SJCRH30 (cell line): Measurements from ENCODE around the gene KLF15. TPM values are rescaled to one million over a fixed set of nuclear protein-coding genes. Genes with fewer than 3 reads are reported as not detected.
"Not testable (repeated sequence)": the region's sequence is repeated elsewhere in the genome, so short reads cannot be mapped to it uniquely, and the experiment has no call there.

ENCODE experiments used
- DNase-seq, 2 experiments: peaks; one replicate each; pipeline ENCODE4 v3.0.0-alpha.2; 2015 to 2020
- H3K27ac ChIP-seq: fragments of 250-450 bp; sonication (Bioruptor Pico); 2 replicates; pipeline ENCODE4 v1.5.1; 2020; ENCODE audit warnings: mild to moderate bottlenecking, moderate library complexity
- H3K27me3 ChIP-seq: fragments of 250-450 bp; sonication (Bioruptor Pico); 2 replicates; pipeline ENCODE4 v1.5.1; 2020; ENCODE audit warnings: mild to moderate bottlenecking, moderate library complexity
- H3K36me3 ChIP-seq: fragments of 250-450 bp; sonication (Bioruptor Pico); 2 replicates; pipeline ENCODE4 v1.5.1; 2020; ENCODE audit warnings: mild to moderate bottlenecking, moderate library complexity
- H3K4me1 ChIP-seq: fragments of 250-450 bp; sonication (Bioruptor Pico); 2 replicates; pipeline ENCODE4 v1.5.1; 2020; ENCODE audit warnings: mild to moderate bottlenecking, moderate library complexity
- H3K4me3 ChIP-seq: fragments of 250-450 bp; sonication (Bioruptor Pico); 2 replicates; pipeline ENCODE4 v1.5.1; 2020; ENCODE audit warnings: mild to moderate bottlenecking, moderate library complexity
- H3K9me3 ChIP-seq: fragments of 250-450 bp; sonication (Bioruptor Pico); replicated peaks from 2 replicates; pipeline ENCODE4 v1.5.1; 2020; ENCODE audit warnings: mild to moderate bottlenecking, moderate library complexity
- total RNA-seq: library from RNA; depleted of rRNA; stranded (reverse); fragments of >200 nt; shearing (Covaris generic); gene quantifications from 2 replicates; pipeline ENCODE4 v1.2.3, GENCODE V29; 2014

KLF15 gene
- total RNA-seq, 1 experiment from 2014 or later = 3.3 TPM

GRCh38 chr3:126340596-126340942, 16.6 kb downstream of the KLF15 start:
- no peaks in the 10 kb centered on the region for H3K27me3 ChIP-seq
- no peaks in the 10 kb centered on the region for H3K9me3 ChIP-seq
- no peaks in the 10 kb centered on the region for H3K36me3 ChIP-seq
- H3K4me1 ChIP-seq = no peaks in the 10 kb centered on the region
- H3K27ac ChIP-seq = no peak overlapping the region
- no peak overlapping the region for H3K4me3 ChIP-seq
- no peak for DNase-seq

DNA sequence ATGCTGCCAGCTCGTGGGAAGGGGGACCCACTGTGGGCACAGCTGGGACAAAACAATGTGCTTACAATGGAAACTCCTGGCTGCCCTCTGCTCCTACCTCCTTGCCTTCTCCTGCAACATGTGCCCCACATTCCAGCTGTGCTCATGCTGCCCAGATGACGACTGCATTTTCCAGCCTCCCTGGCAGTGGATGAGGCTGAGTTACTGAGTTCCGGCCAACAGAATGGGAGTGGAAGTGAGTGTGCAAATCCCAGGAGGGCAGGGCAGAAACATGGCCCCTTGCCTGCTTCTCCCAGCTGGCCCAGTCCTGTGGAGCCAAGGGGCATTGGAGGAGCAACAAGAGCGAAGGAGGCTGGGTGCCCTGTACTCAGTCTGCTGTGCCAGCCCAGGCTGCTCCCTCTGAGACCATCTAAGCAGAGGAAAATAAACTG, 17.1 kb downstream of the KLF15 start:
- Histone ChIP-seq H3K27ac (no peak overlapping the region), H3K4me3 (no peak overlapping the region), H3K9me3 (no peaks in the 10 kb centered on the region), H3K36me3 (no peaks in the 10 kb centered on the region), H3K27me3 (no peaks in the 10 kb centered on the region), H3K4me1 (no peaks in the 10 kb centered on the region)
- no peak for DNase-seq

- Histone ChIP-seq H3K27ac (no peak overlapping the region), H3K27me3 (no peaks in the 10 kb centered on the region), H3K36me3 (no peaks in the 10 kb centered on the region), H3K4me1 (no peaks in the 10 kb centered on the region), H3K4me3 (no peak overlapping the region), H3K9me3 (no peaks in the 10 kb centered on the region)
- no peak for DNase-seq
Observed at GRCh38 chr3:126339466-126339865, 17.7 kb downstream of the KLF15 start.

- no peaks in the 10 kb centered on the region for H3K27me3 ChIP-seq
- H3K4me1 ChIP-seq = no peaks in the 10 kb centered on the region
- no peak overlapping the region for H3K27ac ChIP-seq
- no peaks in the 10 kb centered on the region for H3K36me3 ChIP-seq
- no peak overlapping the region for H3K4me3 ChIP-seq
- H3K9me3 ChIP-seq = no peaks in the 10 kb centered on the region
- no peak for DNase-seq
Observed at GRCh38 chr3:126338790-126339288, 18.4 kb downstream of the KLF15 start.

GRCh38 chr3:126337980-126338651, 19.1 kb downstream of the KLF15 start:
- H3K27ac ChIP-seq = no peak overlapping the region
- no peaks in the 10 kb centered on the region for H3K27me3 ChIP-seq
- DNase-seq = no peak
- no peaks in the 10 kb centered on the region for H3K9me3 ChIP-seq
- H3K4me3 ChIP-seq = no peak overlapping the region
- no peaks in the 10 kb centered on the region for H3K36me3 ChIP-seq
- no peaks in the 10 kb centered on the region for H3K4me1 ChIP-seq

DNA sequence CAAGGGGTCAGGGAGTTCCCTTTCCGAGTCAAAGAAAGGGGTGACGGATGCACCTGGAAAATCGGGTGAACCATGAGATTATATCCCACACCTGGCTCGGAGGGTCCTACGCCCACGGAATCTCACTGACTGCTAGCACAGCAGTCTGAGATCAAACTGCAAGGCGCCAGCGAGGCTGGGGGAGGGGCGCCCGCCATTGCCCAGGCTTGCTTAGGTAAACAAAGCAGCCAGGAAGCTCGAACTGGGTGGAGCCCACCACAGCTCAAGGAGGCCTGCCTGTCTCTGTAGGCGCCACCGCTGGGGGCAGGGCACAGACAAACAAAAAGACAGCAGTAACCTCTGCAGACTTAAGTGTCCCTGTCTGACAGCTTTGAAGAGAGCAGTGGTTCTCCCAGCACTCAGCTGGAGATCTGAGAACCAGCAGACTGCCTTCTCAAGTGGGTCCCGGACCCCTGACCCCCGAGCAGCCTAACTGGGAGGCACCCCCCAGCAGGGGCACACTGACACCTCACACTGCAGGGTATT, 25.3 kb downstream of the KLF15 start:
- H3K4me1 ChIP-seq, H3K36me3 ChIP-seq, H3K27me3 ChIP-seq, H3K27ac ChIP-seq, H3K9me3 ChIP-seq, DNase-seq, H3K4me3 ChIP-seq: not testable (repeated sequence)

GRCh38 chr3:126329927-126330725, 27.1 kb downstream of the KLF15 start:
- Histone ChIP-seq H3K9me3 (no peaks in the 10 kb centered on the region), H3K36me3 (no peaks in the 10 kb centered on the region), H3K4me3 (no peak overlapping the region), H3K27ac (no peak overlapping the region), H3K4me1 (no peaks in the 10 kb centered on the region), H3K27me3 (no peaks in the 10 kb centered on the region)
- DNase-seq = no peak

- no peaks in the 10 kb centered on the region for H3K27me3 ChIP-seq
- H3K4me3 ChIP-seq = no peak overlapping the region
- no peaks in the 10 kb centered on the region for H3K36me3 ChIP-seq
- no peaks in the 10 kb centered on the region for H3K4me1 ChIP-seq
- DNase-seq = no peak
- H3K27ac ChIP-seq = no peak overlapping the region
- no peaks in the 10 kb centered on the region for H3K9me3 ChIP-seq
Observed at GRCh38 chr3:126326629-126327028, 30.6 kb downstream of the KLF15 start.

GRCh38 chr3:126322181-126322967, 34.8 kb downstream of the KLF15 start:
- DNase-seq = no peak
- H3K36me3 ChIP-seq = no peaks in the 10 kb centered on the region
- H3K27me3 ChIP-seq = no peaks in the 10 kb centered on the region
- no peaks in the 10 kb centered on the region for H3K4me1 ChIP-seq
- H3K9me3 ChIP-seq = no peaks in the 10 kb centered on the region
- H3K4me3 ChIP-seq = no peak overlapping the region
- no peak overlapping the region for H3K27ac ChIP-seq

DNA sequence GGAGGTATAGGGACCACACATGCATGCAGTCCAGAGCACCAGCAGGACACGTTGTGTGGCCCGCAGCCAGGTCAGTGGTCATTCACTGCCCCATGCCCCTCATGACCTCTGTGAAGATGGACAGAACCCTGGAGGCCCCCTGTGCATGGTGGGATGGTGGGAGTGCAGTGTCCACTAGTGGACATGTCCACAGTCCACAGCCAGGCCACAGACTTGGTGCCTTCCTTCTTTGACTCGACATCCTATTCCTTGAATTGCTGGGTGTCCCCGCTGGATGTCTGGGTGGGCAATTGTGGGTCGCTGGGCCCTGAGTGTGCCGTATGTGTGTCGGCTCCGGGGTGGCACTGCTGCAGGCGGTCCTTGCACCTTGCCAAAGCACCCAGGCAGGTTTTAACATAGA, 35.7 kb downstream of the KLF15 start:
- Histone ChIP-seq H3K4me3 (no peak overlapping the region), H3K9me3 (no peaks in the 10 kb centered on the region)
- DNase-seq = no peak

DNA sequence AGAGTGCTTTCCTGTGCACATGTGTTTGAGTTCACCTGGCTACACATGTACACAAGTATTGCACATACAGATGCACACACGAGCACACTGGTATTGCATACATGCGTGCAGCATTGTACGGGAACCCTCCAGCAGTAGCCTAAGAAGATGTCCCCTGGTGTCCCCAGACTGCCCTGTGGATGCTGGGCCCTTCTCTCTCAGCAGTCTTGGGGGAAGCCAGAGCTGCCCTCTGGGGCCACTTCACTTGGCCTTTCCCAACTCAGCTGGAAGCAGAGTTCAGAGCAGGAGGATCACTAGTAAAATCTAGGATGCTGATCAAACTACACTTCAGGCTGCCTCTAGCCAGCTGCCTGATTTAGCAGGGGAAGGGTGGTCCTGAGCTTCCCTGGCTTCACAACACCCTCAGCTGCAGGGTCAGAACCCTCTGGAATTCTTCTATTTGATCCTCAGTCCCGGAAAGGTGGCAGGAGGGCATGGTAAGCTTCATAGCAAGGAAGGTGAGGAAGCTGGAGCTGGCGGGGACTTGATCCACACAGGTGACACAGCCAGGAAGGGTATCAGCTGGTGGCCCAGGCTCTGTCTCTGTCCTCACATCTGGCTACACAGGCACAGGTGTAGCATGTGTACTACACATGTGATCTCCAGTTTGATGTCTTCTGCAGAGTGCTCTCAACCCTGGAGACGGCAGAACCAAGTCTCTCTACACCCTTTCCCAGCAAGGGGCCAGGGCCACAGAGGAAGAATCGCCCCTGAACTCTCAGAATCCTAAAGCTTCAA, 36.5 kb downstream of the KLF15 start:
- Histone ChIP-seq H3K4me1 (no peaks in the 10 kb centered on the region), H3K4me3 (no peak overlapping the region), H3K27me3 (no peaks in the 10 kb centered on the region), H3K9me3 (no peaks in the 10 kb centered on the region), H3K27ac (no peak overlapping the region), H3K36me3 (no peaks in the 10 kb centered on the region)
- DNase-seq = no peak

More for the DNA sequence above, 35.7 kb downstream of the KLF15 start:
- H3K4me1 ChIP-seq = no peaks in the 10 kb centered on the region
- no peak overlapping the region for H3K27ac ChIP-seq
- no peaks in the 10 kb centered on the region for H3K27me3 ChIP-seq
- H3K36me3 ChIP-seq = no peaks in the 10 kb centered on the region

DNA sequence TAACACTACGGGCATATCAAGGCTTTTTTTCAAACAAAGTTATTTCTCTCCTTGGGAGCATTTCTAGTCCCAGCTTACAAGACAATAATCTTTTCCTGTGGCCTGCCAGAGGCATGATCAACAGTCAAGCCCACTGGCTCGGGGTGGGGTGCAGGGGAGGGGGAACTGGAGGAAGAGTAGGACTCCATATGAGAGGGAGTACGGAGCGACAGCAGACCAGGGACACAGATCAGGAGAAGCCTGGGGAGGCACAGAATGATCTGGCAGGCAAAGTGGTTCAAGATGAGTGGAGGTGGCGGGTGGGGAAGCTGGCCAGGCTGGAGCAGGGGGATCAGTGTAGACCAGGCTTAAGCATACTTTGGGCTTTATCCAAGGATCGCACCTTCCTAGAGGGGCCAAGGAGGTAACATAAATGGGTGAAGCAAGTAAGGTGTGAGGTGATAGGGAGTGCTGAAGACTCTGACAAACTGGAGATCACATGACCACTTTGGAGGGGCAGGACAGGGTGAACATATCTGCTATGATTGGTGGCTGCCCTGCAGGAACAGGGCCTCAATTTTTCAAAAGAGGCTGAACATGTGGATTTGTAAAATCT, 37.4 kb downstream of the KLF15 start:
- H3K27ac ChIP-seq = no peak overlapping the region
- no peaks in the 10 kb centered on the region for H3K9me3 ChIP-seq
- no peaks in the 10 kb centered on the region for H3K27me3 ChIP-seq
- no peaks in the 10 kb centered on the region for H3K4me1 ChIP-seq
- no peaks in the 10 kb centered on the region for H3K36me3 ChIP-seq
- no peak for DNase-seq
- H3K4me3 ChIP-seq = no peak overlapping the region

- H3K4me3 ChIP-seq = no peak overlapping the region
- peak in 1 of 2 experiments; percentile 8 for DNase-seq
- H3K27me3 ChIP-seq = no peaks in the 10 kb centered on the region
- no peak overlapping the region for H3K27ac ChIP-seq
- no peaks in the 10 kb centered on the region for H3K9me3 ChIP-seq
- H3K4me1 ChIP-seq = no peaks in the 10 kb centered on the region
- no peaks in the 10 kb centered on the region for H3K36me3 ChIP-seq
Observed at GRCh38 chr3:126317029-126317996, 39.9 kb downstream of the KLF15 start.
